ENCODE measurements around the gene EFCAB6.

EFCAB6 gene

DNA sequence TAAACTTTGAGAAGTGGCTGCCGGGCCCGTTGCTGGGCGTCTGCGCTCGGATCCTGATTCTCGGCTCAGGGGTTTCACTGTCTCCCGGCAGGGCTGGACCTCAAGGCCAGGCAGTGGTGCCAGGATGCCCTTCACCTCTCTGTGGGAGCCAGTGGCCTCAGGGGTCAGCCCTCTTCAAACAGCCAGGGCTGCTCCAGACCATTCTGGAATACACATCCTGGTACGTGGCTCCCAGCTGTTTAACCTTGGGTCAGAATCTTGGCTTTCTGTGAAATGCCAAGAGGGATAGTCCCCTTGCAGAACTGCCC, 329.8 kb downstream of the EFCAB6 start:
- no peak overlapping the region for H3K4me3 Mint-ChIP-seq
- no peak overlapping the region for H3K27ac Mint-ChIP-seq
- no peaks in the 10 kb centered on the region for H3K9me3 Mint-ChIP-seq
- H3K36me3 Mint-ChIP-seq: no peaks in the 10 kb centered on the region
- H3K27me3 Mint-ChIP-seq: no peaks in the 10 kb centered on the region
- H3K4me1 Mint-ChIP-seq: peaks cover 16% of the 10 kb centered on the region

DNA sequence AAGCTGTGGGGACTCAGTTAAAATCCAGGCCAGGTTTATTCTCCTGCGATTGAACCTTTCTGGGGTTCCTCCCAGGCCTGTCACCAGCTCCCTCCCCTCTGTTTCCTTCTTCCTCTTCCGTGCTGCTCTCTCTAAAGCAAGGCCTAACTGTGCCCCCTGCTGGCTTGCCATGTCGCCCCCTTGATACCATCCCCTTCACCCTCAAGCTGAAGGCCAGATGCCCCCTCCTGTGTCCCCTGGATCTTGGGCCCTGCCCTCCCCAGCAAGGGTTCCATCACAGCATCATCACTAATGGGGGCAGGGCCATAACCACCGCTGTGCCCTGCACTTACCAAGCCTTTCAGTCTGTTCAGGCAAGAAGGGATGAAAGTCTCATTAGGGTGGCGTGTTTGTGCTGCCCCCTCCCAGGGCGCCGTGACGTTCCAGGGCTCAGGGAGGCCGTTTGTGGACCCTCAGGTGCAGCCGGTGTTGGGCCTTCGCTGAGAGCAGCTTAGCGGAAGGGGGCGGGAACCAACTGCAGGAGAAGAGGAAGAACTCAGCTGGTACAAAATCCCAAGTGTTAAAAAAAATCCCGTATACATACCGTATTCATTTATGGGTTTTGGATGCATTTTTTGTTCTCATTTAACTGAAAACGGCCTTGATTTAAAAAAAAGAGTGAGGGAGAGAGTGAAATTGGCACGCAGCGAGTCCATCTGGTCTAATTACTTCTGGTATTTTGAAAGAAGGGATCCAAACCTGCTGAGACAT, 330.4 kb downstream of the EFCAB6 start:
- Mint-ChIP-seq H3K27ac (peak overlapping the region; percentile 62), H3K36me3 (no peaks in the 10 kb centered on the region), H3K4me1 (peaks cover 16% of the 10 kb centered on the region), H3K27me3 (no peaks in the 10 kb centered on the region), H3K9me3 (no peaks in the 10 kb centered on the region), H3K4me3 (peak overlapping the region; percentile 82)

DNA sequence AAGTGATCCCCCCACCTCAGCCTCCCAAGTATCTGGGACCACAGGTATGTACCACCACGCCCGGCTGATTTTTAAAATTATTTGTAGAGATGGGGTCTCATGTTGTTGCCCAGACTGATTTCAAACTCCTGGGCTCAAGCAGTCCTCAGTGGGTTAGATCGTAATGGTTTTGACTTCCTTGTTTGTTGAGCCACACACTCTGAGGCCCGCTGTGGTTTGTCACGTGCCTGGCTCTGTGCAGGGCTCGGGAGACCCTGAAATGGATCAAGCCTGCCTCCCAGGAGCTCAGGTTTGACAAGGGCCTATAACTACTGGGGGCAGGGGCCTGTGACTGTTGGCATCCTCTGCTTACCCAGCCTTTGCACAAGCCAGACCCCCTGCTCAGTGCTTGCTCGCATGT, 332.1 kb downstream of the EFCAB6 start:
- H3K4me3 Mint-ChIP-seq: no peak overlapping the region
- no peaks in the 10 kb centered on the region for H3K36me3 Mint-ChIP-seq
- no peaks in the 10 kb centered on the region for H3K9me3 Mint-ChIP-seq
- H3K4me1 Mint-ChIP-seq: peaks cover 16% of the 10 kb centered on the region
- H3K27ac Mint-ChIP-seq: no peak overlapping the region
- no peaks in the 10 kb centered on the region for H3K27me3 Mint-ChIP-seq

DNA sequence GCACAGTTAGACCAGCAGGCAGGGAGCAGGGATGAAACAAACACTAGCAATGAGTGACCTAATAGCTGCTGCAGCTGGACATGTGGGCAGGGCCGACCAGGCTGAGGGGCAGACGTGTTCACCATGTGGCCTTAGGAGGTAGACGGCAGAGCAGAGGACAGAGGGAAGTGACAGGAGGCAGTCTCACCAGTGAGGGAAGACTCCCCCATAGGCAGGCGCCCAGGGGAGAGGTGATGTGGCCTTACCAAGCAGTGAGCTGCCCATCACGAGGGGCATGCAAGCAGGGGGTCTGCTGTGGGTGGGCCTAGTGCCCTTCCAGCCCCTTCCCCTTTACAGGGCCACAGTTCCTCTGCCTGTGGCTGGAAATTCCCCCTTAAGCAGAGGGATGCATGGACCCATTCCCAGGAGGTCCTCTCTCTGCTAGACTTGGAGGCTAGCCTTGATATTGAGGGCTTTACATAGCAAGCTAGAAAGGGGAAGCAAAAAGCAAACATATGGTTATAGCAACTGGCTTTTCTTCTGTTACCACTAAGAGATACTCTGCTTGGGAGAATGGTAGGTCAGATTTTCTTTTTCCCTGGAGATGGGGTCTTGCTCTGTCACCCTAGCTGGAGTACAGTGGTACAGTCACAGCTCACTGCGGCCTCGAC, 332.7 kb downstream of the EFCAB6 start:
- H3K4me3 Mint-ChIP-seq: no peak overlapping the region
- peaks cover 16% of the 10 kb centered on the region for H3K4me1 Mint-ChIP-seq
- no peaks in the 10 kb centered on the region for H3K36me3 Mint-ChIP-seq
- H3K27me3 Mint-ChIP-seq: no peaks in the 10 kb centered on the region
- H3K9me3 Mint-ChIP-seq: no peaks in the 10 kb centered on the region
- no peak overlapping the region for H3K27ac Mint-ChIP-seq
